ENCODE results near the gene TFPI. TPM values are rescaled to one million over a fixed set of nuclear protein-coding genes. Genes with fewer than 3 reads are reported as not detected.
"Not testable (repeated sequence)": the region's sequence is repeated elsewhere in the genome, so short reads cannot be mapped to it uniquely, and the experiment has no call there.

The TFPI gene
- polyA plus RNA-seq, 1 experiment = 10.9 TPM

DNA sequence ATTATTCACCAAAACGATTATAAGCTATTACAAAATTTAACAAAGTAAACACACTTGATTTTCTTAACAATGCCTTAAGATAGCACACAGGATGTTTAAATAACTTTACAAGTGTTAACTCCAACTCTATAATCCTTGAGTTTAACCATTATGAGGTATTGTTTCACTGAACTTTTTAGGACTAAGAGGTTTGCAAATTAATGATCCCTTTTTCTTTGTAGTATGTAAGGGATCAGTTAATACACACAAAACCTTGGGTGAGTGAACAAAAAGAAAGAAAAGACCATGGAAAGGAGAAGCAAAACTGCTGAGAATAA, 21.5 kb upstream of the TFPI start:
- ChIA-PET CTCF (interaction anchor here (0.7 to 13.9 kb wide), 4 partner anchors 26 to 75 kb away, joined by 3 to 275 read pairs (median 3); no protein-coding TSS in a partner anchor), POLR2A (no interaction called here)

DNA sequence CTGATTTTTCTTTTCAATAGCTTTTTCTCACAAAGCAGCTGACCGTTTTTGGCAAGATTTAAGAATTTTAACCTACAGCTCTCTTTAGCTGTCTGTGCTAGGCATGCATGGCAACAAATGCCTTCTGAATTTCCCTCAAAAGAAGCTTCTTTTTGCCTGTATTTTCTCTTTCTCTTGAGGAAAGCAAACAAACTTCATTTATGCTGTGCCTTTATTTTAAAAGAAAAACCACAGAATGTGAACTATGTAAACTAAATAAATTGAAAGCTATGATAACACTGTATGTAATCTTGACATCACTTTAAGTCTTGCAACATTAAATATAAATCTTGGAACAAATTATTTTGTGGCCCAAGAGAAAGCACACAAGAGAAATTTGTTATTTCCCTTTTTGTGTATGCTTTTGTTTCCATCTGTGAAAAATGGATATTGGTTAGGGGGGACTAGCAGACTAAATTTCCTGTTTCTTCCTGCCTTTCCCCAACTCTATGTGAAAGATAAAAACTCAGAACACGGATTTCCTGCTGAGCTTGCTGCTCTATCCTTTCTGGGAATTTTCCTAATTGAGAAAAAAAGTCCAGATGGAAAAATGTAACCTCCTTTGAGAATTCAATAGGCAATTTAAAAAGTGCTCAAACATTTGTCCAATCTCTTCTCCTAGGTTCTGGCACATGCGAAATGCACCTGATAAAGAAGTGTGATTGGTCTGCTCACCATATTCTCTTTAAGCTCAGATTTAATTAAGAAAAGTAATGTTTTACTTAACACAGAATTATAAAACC, 20.9 kb upstream of the TFPI start:
- Histone ChIP-seq H3K27me3 (ENCODE audit: control insufficient read depth, insufficient read depth, low read length) (no peaks in the 10 kb centered on the region), H3K4me3 (ENCODE audit: low read depth, low read length) (no peak overlapping the region), H3K36me3 (ENCODE audit: control insufficient read depth, insufficient read depth, low read length) (no peaks in the 10 kb centered on the region)
- CTCF ChIA-PET = interaction anchor here (0.7 to 13.9 kb wide), 4 partner anchors 26 to 74 kb away, joined by 3 to 275 read pairs (median 3); no protein-coding TSS in a partner anchor
- DNase-seq (ENCODE audit: low read depth) = no peak
- POLR2A ChIA-PET = no interaction called here
- TF ChIP-seq CTCF (IDR thresholded peaks at IDR 0.05; ENCODE audit: insufficient read depth, low read depth, low read length) = no peak

More for the DNA sequence above, 21.5 kb upstream of the TFPI start:
- no peak for TF ChIP-seq CTCF (IDR thresholded peaks at IDR 0.05; ENCODE audit: insufficient read depth, low read depth, low read length)
- Histone ChIP-seq H3K4me3 (ENCODE audit: low read depth, low read length) (no peak overlapping the region), H3K36me3 (ENCODE audit: control insufficient read depth, insufficient read depth, low read length) (no peaks in the 10 kb centered on the region), H3K27me3 (ENCODE audit: control insufficient read depth, insufficient read depth, low read length) (no peaks in the 10 kb centered on the region)
- DNase-seq (ENCODE audit: low read depth) = no peak

GRCh38 chr2:187573722-187574121, 19.5 kb upstream of the TFPI start:
- no peak overlapping the region for H3K4me3 ChIP-seq (ENCODE audit: low read depth, low read length)
- CTCF ChIA-PET = no interaction called here
- TF ChIP-seq CTCF (IDR thresholded peaks at IDR 0.05; ENCODE audit: insufficient read depth, low read depth, low read length) = no peak
- DNase-seq (ENCODE audit: low read depth) = no peak
- no peaks in the 10 kb centered on the region for H3K27me3 ChIP-seq (ENCODE audit: control insufficient read depth, insufficient read depth, low read length)
- POLR2A ChIA-PET = no interaction called here
- no peaks in the 10 kb centered on the region for H3K36me3 ChIP-seq (ENCODE audit: control insufficient read depth, insufficient read depth, low read length)

DNA sequence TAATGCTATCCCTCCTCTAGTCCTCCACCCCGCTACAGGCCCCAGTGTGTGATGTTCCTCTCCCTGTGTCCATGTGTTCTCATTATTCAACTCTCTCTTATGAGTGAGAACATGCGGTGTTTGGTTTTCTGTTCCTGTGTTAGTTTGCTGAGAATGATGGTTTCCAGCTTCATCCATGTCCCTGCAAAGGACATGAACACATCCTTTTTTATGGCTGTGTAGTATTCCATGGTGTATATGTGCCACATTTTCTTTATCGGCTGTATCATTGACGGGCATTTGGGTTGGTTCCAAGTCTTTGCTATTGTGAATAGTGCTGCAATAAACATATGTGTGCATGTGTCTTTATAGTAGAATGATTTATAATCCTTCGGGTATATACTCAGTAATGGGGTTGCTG, 17.8 kb upstream of the TFPI start:
- CTCF ChIA-PET = interaction anchor here (1.1 kb wide), 1 partner anchor 10 kb away, joined by 3 read pairs; no protein-coding TSS in a partner anchor
- H3K27me3 ChIP-seq (ENCODE audit: control insufficient read depth, insufficient read depth, low read length); DNase-seq (ENCODE audit: low read depth); POLR2A ChIA-PET; H3K4me3 ChIP-seq (ENCODE audit: low read depth, low read length); H3K36me3 ChIP-seq (ENCODE audit: control insufficient read depth, insufficient read depth, low read length): not testable (repeated sequence)

GRCh38 chr2:187569571-187569970, 15.3 kb upstream of the TFPI start:
- Histone ChIP-seq H3K27me3 (ENCODE audit: control insufficient read depth, insufficient read depth, low read length) (no peaks in the 10 kb centered on the region), H3K4me3 (ENCODE audit: low read depth, low read length) (no peak overlapping the region), H3K36me3 (ENCODE audit: control insufficient read depth, insufficient read depth, low read length) (no peaks in the 10 kb centered on the region)
- ChIA-PET CTCF (interaction anchor here (3.3 kb wide), 1 partner anchor 70 kb away, joined by 14 read pairs; no protein-coding TSS in a partner anchor), POLR2A (no interaction called here)
- DNase-seq (ENCODE audit: low read depth) = no peak
- TF ChIP-seq CTCF (IDR thresholded peaks at IDR 0.05; ENCODE audit: insufficient read depth, low read depth, low read length) = no peak
